NCI-H748 treated with DMSO at 0.1 percent for 48 hours (cell line): ENCODE data around the gene ITGBL1.

Experiments
- DNase-seq: peaks from one replicate; lab custom pipeline; 2025; lab: John Stamatoyannopoulos, UW

ITGBL1 gene

GRCh38 chr13:101749584-101749983 is 297.1 kb downstream of the ITGBL1 start:
- DNase-seq: no peak

GRCh38 chr13:101751488-101751887 is 299.0 kb downstream of the ITGBL1 start:
- DNase-seq: peak; percentile 54

- DNase-seq: no peak
Observed at GRCh38 chr13:101752432-101752831, 300.0 kb downstream of the ITGBL1 start.

GRCh38 chr13:101755228-101755887 is 302.9 kb downstream of the ITGBL1 start:
- DNase-seq: no peak

GRCh38 chr13:101757446-101758039 is 305.1 kb downstream of the ITGBL1 start:
- DNase-seq: peak; percentile 79

GRCh38 chr13:101763191-101763590 is 310.7 kb downstream of the ITGBL1 start:
- DNase-seq: no peak
